Body of pancreas (tissue), 4 donors: ENCODE data around the gene ZWILCH.

ENCODE experiments used
- CTCF ChIP-seq, 7 experiments: fragments of 450-650 bp in 4 of 7; fragments of 200-600 bp in 3 of 7; sonication (generic) in 3 of 7; IDR thresholded peaks; one replicate each; pipeline ENCODE4 v1.5.1; 2016 to 2019; ENCODE audit warnings: antibody characterized with exemption in 7 of 7
- POLR2A ChIP-seq, 3 donors: fragments of 450-650 bp; IDR thresholded peaks; one replicate each; pipeline ENCODE4 v1.6.1; 2016; ENCODE audit warnings: antibody characterized with exemption in 3 of 3, mild to moderate bottlenecking in 2 of 3

GRCh38 chr15:66564136-66565041 lies 59.3 kb downstream of the ZWILCH start:
- no peak for TF ChIP-seq CTCF (IDR thresholded peaks at IDR 0.05)
- no peak for TF ChIP-seq POLR2A (IDR thresholded peaks at IDR 0.05)
